Right lobe of liver (tissue), 4 donors: ENCODE measurements around the gene PLS3.

ENCODE experiments used
- POLR2A ChIP-seq: fragments of 450-650 bp; IDR thresholded peaks from one replicate; pipeline ENCODE4 v1.6.1; 2017; ENCODE audit warnings: antibody characterized with exemption, mild to moderate bottlenecking
- TF ChIP-seq, protein P1 (sequence below), 4 donors: fragments of 200-600 bp in 3 of 4; fragments of 450-650 bp in 1 of 4; IDR thresholded peaks; one replicate each; pipeline versions ENCODE4 v1.5.1 to v1.8.0; 2016 to 2022; ENCODE audit warnings: antibody characterized with exemption in 4 of 4, mild to moderate bottlenecking in 2 of 4
- donor health status: DM: no; HTN: no; CAD: no.
- donor health status: DM: no; HTN: no; CAD: no.
- donor health status: DM: no; HTN: yes; CAD: no.

DNA sequence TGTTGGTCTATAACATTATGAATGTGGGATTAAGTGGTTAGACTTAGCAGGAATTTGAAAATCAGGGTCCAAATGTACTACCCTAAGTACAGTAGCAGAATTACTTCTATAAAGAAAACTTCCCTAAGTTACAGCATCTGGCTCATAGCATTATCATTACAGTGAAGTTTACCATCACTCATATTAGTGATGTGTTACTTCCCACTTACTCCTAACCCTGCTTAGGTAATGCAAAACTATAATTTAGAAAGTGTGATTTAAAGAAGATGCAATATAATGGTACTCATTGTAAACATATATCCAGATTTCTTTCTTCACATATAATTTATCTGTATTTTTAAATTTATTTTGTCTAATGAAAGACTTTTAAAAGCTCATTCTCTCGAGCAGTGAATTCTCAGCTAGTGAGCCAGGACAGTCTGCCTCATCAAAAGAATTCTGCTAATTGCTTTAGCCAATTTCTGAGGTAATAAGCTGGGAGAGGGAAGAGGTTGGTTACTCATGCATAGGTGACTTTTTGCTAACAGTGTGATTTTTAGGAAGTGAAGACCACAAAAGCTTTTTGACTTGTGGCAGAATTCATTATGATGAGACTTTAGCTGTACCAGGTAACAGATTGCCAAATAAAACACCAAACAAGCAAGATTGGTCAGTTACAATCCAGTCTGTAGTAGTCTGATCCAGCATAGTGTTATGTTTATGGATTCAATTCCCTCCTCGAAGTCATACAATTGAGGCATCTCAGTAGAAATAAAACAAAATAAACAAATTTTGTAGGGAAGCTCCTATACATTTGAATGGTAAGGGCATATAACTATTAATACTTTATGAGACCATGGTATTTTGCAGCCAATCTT is 21.0 kb downstream of the PLS3 start:
- TF ChIP-seq, protein P1, sequence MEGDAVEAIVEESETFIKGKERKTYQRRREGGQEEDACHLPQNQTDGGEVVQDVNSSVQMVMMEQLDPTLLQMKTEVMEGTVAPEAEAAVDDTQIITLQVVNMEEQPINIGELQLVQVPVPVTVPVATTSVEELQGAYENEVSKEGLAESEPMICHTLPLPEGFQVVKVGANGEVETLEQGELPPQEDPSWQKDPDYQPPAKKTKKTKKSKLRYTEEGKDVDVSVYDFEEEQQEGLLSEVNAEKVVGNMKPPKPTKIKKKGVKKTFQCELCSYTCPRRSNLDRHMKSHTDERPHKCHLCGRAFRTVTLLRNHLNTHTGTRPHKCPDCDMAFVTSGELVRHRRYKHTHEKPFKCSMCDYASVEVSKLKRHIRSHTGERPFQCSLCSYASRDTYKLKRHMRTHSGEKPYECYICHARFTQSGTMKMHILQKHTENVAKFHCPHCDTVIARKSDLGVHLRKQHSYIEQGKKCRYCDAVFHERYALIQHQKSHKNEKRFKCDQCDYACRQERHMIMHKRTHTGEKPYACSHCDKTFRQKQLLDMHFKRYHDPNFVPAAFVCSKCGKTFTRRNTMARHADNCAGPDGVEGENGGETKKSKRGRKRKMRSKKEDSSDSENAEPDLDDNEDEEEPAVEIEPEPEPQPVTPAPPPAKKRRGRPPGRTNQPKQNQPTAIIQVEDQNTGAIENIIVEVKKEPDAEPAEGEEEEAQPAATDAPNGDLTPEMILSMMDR (IDR thresholded peaks at IDR 0.05) = no peak
- no peak for TF ChIP-seq POLR2A
